HG03457 (cell line): ENCODE measurements around the gene ATP8A1.
"Not testable (repeated sequence)": the region's sequence is repeated elsewhere in the genome, so short reads cannot be mapped to it uniquely, and the experiment has no call there.

Source experiments
- ATAC-seq: cut with Tn5 transposase; IDR thresholded peaks from one replicate; pipeline ENCODE4 v1.9.1; 2021; ENCODE audit warnings: moderate number of reproducible peaks; ENCODE audit not compliant: unreplicated experiment

The ATP8A1 gene

DNA sequence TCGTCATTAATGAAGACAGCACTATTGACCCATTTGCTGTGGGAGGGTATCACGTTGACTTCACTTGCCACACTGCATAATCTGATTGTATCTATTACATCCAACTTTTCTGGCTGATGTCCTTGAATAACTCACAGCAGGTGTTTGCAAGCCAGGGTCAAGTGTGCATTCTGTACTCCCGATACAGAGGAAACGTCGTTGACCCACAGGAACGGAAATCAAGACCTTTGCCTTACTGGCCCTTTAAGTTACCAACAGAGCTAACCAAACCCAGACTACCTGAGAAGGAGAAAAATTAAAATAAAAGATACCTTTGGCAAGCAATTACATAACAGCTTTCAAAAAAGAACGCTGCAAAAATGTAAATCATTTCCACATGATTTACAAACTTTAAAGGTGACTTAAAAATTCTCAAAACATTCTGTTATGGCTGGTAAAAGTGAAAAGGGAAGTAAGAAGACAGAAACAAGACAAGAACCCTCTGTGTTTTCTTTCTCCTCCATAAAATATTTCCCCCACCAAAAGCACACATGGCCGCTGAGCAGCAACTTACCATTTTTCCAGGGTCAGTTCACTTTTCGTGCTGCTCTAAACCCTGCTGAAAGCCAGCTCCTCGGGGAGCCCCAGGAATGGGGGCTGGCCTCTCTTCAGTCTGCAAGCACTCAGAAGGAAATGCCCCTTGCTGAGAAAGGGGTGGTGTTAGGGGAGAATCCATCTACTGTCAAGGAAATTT is 266.1 kb downstream of the ATP8A1 start:
- no peak for ATAC-seq

DNA sequence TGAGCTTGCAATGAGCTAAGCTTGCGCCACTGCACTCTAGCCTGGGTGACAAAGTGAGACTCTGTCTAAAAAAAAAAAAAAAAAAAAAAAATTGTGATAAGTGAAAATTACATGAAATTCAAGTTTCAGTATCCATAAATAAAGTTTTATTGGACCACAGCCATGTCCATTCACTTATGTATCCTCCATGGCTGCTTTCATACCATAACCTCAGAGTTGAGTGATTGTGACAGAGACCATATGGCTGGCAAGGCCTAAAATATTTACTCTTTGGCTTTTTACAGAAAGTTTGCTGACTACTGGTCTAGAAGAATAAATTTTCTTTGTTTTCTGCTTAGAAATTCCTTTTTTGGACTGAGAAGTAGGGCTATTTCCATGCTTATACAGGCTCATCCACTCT is 271.4 kb downstream of the ATP8A1 start:
- no peak for ATAC-seq

DNA sequence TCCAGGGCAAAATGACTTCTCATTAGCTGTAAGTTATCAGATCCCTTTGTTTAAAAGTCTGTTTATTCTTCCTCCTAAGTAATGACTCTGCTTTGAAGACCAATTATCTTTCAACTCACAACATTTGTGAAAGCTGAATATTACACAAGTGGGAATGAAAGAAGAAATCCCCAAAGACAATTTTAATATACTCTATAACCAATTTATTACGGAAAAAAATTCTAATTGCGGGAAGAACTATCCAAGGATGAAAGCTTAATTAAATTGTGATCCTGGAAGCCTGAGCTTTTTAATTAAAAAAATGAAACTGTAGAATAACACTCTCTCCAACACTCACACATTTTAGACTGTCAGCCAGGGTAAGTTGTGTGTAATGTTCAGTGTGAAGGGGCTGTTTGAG is 275.2 kb downstream of the ATP8A1 start:
- ATAC-seq = no peak

DNA sequence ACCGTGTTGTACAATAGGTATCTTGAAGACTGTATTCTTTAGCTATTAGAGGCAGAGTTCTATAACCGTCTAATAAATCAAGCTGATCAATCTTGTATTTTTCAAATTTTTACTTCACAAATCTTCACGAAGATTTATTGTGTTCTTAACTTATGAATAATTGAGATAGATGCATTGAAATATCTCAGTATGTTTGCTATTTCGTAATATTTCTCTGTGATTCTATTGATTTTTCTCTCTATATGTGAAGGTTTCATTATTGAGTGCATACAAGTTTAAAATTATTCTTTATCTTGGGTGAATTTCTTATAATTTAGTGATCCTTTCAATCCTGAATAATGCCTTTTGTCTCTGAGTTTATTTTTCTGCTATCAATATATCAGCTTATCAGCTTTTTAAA is 279.4 kb downstream of the ATP8A1 start:
- no peak for ATAC-seq

DNA sequence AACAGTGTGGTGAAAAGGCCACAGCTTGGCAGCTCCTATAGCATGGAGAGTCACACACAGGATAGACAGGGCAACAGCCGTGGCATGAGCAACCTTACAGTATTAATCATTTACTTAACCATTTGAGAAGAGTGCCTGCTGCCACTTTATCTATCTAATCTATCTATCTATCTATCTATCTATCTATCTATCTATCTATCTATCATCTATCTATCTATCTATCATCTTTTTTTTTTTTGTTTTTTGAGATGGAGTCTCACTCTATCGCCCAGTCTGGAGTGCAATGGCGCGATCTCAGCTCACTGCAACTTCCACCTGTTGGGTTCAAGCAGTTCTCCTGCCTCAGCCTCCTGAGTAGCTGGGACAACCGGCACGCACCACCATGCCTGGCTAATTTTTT is 284.6 kb downstream of the ATP8A1 start:
- not testable (repeated sequence) for ATAC-seq

DNA sequence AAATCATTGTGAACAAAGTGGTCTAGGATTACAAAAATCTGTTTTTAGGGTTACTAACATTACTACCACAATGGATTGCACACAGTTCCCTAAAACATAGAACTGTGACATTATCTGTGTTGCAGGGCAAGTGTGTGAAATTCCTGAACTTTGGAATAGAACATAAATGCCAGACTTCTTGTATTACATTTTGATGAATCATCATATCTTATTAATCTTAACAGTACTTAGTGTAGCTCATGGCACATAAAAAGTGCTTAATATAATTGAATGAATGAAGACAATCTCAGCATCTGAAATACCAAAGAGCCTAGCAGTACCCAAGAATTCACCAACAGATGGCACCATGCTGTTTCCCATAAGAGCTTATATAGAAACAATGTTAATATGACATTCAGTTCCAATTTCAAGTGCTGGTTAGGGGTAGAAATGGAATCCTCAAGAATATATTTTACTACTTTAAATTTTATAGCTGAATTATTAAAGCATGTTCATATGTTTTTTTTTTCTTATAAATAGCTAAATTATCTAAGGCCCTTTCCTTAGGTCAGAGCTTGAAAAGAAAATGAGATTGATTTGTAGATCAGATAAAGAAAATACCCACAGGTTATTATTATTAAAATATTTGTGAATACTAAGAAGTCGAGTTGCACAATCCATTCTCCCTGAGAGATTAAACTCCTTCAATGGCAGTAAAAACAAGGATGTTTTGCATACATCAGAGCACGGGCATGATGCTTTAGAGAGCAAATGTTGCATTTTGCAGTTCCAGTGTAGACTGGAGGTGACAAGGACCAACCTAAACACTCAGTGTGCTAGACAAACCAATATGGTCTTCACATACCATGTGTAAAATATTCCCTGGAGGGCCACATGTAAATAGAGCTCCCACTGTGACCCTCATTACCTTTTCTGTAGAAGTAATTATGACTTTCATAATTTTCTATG is 285.3 kb downstream of the ATP8A1 start:
- ATAC-seq = no peak

DNA sequence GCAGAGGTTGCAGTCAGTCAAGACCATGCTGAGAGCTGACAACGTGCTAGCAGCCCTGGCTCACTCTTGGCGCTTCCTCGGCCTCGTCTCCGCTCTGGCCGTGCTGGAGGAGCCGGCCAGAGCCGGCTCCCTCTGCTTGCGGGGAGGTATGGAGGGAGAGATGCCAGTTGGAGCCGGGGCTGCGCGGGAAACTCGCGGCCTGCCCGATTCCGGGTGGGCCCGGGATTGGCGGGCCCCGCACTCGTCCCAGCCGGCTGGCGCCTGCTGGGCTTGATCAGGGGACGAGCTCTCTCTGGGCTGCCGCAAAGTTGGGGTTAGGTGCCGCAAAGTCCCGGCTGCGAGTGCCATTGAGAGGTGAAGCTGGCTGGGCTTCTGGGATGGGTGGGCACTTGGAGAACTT is 287.4 kb downstream of the ATP8A1 start:
- no peak for ATAC-seq

DNA sequence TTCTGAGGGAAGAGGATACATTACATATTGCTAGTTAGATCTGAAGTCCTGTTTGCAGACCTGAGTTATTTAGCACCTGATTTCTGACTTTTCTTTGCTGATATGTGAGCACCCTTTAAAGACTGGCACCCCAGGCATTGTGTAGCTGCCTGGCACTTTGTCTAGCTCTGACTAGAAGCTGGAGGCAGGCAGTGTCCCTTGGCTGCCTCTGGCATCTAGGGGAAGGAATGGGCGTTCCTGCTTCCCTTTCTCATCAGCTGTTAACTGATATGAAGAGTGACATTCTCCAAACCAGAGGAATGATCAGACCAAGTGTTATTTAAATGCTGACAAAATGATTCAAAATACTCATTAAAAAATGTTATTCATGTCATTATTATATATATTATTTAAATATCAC is 289.9 kb downstream of the ATP8A1 start:
- no peak for ATAC-seq

DNA sequence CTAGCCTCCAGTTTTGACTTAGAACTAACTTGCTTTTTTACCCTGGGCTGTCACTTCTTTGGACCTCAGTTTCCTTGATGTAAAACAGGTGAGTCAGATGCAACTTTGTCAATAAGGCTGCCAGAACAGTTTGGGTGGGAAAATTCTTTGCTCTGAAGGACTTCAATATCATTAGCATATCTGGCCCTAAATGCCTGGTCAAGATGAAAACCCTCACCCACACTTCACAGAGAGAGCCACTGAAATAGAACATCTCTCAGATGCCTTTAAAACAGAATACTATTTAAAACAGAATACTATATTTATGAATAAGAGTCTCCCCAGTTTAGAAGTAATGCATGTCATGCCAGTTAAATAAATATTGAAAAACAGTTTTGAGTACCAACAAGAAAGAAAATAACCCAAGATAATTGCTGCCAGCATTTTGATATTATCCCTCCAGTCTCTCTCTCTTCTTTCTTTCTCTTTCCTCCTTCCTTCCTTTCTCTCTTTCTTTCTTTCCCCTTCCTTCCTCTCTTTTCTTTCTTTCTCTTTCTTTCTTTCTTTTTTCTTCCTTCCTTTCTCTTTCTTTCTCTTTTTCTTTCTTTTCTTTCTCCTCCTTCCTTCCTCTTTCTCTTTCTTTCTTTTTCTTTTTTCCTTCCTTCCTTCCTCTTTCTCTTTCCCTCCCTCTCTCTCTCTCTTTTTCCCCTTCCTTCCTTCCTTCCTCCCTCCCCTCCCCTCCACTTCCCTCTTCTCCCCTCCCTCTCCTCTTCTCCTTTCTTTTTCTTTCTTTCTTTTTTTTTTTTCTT is 292.4 kb downstream of the ATP8A1 start:
- ATAC-seq = no peak

DNA sequence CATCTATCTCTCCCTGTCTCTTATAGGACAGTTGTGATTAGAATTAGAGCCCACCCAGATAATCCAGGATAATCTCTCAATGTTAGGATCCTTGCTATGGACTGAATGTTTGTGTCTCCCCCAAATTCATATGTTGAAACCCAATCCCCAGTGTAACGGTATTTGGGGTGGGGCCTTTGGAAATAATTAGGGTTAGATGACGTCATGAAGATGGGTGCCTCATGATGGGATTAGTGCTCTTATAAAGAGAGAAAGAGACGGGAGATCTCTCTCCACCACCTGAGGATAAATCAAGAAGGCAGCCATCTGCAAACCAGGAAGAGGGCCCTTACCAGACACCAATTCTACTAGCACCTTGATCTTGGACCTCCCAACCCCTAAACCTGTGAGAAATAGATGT is 293.3 kb downstream of the ATP8A1 start:
- no peak for ATAC-seq

DNA sequence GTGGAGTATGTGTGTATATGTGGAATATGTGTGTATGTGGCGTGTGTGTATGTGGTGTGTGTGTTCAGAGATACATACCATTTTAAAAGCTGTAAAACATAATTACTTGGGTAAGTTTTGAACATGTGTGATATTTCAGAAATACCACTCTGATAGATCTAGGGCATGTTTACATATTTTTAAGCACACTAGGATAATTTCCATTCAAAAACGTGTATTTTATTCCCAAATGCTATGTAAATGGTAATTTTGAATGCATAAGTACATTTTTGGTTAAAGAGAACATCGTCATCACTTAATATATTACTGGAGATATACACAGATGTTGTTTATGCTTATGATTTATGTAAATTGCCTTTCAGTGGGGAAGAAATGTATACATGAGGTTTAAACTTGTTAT is 294.3 kb downstream of the ATP8A1 start:
- no peak for ATAC-seq

DNA sequence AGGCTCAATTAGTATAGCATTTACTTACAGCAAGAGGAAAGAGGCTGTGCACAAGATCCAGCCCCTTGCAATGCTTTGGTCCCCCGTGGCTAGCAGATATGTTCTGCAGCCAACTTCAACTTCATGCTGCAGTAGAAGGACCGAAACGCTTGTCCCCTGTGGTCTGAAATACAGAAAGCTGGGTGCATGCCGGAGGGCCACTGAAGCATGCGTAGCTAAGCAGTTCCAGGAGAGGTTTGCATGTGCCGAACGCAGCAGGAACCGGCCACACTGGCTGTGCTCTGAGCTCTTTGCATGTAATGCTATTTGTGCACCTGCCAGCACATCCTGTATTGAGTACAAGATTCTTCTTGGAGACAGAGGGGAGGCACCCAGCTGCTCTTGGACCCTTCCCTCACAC is 295.4 kb downstream of the ATP8A1 start:
- ATAC-seq = no peak

DNA sequence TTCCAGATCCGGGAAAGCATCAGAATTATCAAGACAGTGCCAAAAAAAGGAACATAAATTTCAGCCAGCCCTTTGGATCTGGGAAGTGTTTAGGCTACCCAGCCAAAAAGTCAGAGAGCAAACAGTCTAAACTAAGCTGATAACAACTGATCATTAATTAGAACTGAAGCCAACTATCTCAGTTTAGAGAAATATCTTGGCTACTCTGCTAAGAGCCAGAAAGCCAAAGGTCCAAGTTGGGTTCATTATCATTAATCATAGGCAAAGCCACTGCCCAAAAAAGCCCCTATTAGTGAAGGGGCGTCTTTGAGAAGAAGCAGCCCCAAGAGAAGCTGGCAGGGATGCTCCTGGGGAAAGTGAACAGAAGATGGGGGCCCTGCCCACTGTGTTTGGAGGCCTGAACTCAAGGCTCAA is 296.6 kb downstream of the ATP8A1 start:
- ATAC-seq = no peak

DNA sequence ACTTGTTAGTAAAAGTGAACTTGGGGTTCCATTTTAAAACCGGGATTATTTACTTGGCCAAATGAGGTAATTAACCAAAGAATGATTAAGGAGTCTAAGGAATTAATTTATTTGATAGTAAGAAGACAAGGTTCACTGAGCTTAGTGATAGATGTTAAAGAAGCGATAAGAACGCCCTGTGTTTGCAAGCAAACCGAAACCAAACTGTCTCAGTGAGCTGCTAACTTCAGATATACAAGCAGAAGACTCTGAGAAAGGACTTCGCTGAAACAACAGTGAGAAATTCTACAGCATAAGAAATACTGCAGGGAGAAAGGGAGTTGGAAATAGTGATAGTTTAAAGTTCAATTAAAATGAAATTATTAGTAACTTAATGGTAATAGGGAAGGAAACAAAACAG is 297.2 kb downstream of the ATP8A1 start:
- ATAC-seq = no peak
